ENCODE results near the gene PNPLA1. TPM values are rescaled to one million over a fixed set of nuclear protein-coding genes. Genes with fewer than 3 reads are reported as not detected.

PNPLA1 gene
- polyA plus RNA-seq, 1 donor, result 2.5 TPM

- no peak for DNase-seq
Measured at GRCh38 chr6:36285187-36285671, 15.4 kb downstream of the PNPLA1 start.

- DNase-seq, result no peak
Measured at GRCh38 chr6:36285797-36286196, 15.9 kb downstream of the PNPLA1 start.

GRCh38 chr6:36286858-36287257 lies 17.0 kb downstream of the PNPLA1 start:
- no peak for DNase-seq

- no peak for DNase-seq
Measured at GRCh38 chr6:36289281-36289878, 19.5 kb downstream of the PNPLA1 start.

GRCh38 chr6:36290668-36291620 lies 21.1 kb downstream of the PNPLA1 start:
- no peak for DNase-seq

GRCh38 chr6:36292170-36292569 lies 22.3 kb downstream of the PNPLA1 start:
- DNase-seq, result no peak

- DNase-seq, result no peak
Measured at GRCh38 chr6:36296240-36296639, 26.4 kb downstream of the PNPLA1 start.

GRCh38 chr6:36297051-36297450 lies 27.2 kb downstream of the PNPLA1 start:
- DNase-seq, result no peak

GRCh38 chr6:36297511-36297910 lies 27.7 kb downstream of the PNPLA1 start:
- no peak for DNase-seq

- DNase-seq, result no peak
Measured at GRCh38 chr6:36298027-36298426, 28.2 kb downstream of the PNPLA1 start.

GRCh38 chr6:36301085-36301658 lies 31.3 kb downstream of the PNPLA1 start:
- DNase-seq, result no peak

- DNase-seq, result no peak
Measured at GRCh38 chr6:36301781-36302180, 31.9 kb downstream of the PNPLA1 start.

- DNase-seq, result peak; percentile 86
Measured at GRCh38 chr6:36302227-36302976, 32.5 kb downstream of the PNPLA1 start.

GRCh38 chr6:36305885-36306284 lies 36.0 kb downstream of the PNPLA1 start:
- no peak for DNase-seq

GRCh38 chr6:36306375-36306774 lies 36.5 kb downstream of the PNPLA1 start:
- no peak for DNase-seq

GRCh38 chr6:36308514-36308913 lies 38.7 kb downstream of the PNPLA1 start:
- DNase-seq, result no peak

GRCh38 chr6:36309203-36309602 lies 39.3 kb downstream of the PNPLA1 start:
- no peak for DNase-seq

- no peak for DNase-seq
Measured at GRCh38 chr6:36309900-36310299, 40.0 kb downstream of the PNPLA1 start.

GRCh38 chr6:36312854-36313648 lies 43.2 kb downstream of the PNPLA1 start:
- no peak for DNase-seq

GRCh38 chr6:36313649-36313936 lies 43.7 kb downstream of the PNPLA1 start:
- no peak for DNase-seq

GRCh38 chr6:36314221-36315014 lies 44.6 kb downstream of the PNPLA1 start:
- no peak for DNase-seq
